K562 (cell line): ENCODE results near the gene KDM2B. TPM values are rescaled to one million over a fixed set of nuclear protein-coding genes. Genes with fewer than 3 reads are reported as not detected.

Source experiments
- ATAC-seq: fragments of 200-7000 bp; cut with Tn5 transposase; 3 replicates; pipeline ENCODE4 v1.9.1; 2020; ENCODE audit warnings: moderate library complexity
- BruUV-seq: library from RNA; stranded (reverse); fragments of 400-500 nt; replicated peaks from 2 replicates; lab custom pipeline; 2021; lab: Mats Ljungman, UMichigan
- CTCF ChIA-PET: fragments of 300-600 bp; formaldehyde crosslinking; extraction: SDS; loops from one replicate; lab custom pipeline; 2021; ENCODE audit warnings: low intra/inter-chr PET ratio; lab: Yijun Ruan, JAX
- POLR2A ChIA-PET: fragments of 300-600, 350-650 bp; sonication (Branson Sonifier 250); formaldehyde crosslinking; extraction: SDS; loops from one replicate; lab custom pipeline; 2021; ENCODE audit warnings: antibody characterized with exemption, inconsistent platforms; lab: Yijun Ruan, JAX
- DNase-seq, 4 experiments: peaks; one replicate each; pipeline versions ENCODE4 v3.0.0 to v3.0.0-alpha.2; 2011 to 2018; ENCODE audit warnings: low spot score in 3 of 4, mixed read lengths in 3 of 4; ENCODE audit errors: extremely low read depth in 1 of 4
- FAIRE-seq: peaks from 2 replicates; lab custom pipeline; 2011; peaks lifted over from hg19 to GRCh38; lab: Jason Lieb, UNC
- H2AFZ ChIP-seq: 2 replicates; pipeline ENCODE4 v1.6.0; 2011; ENCODE audit warnings: low read depth, low read length, control low read depth, inconsistent platforms
- H3K27ac ChIP-seq: fragments of 200-600 bp; 3 replicates; pipeline ENCODE4 v1.8.0; 2011; ENCODE audit warnings: low read depth, mild to moderate bottlenecking, control low read depth, inconsistent platforms, low read length, moderate library complexity, mixed read lengths; ENCODE audit errors: extremely low read depth
- H3K27me3 ChIP-seq, 2 experiments: fragments of 300-600 bp in 1 of 2; 2 replicates in 1 of 2; 3 replicates in 1 of 2; pipeline versions ENCODE4 v1.6.0 to v1.8.0; 2011; ENCODE audit warnings: inconsistent platforms in 2 of 2, low read length in 2 of 2, mild to moderate bottlenecking in 1 of 2, mixed read lengths in 1 of 2, moderate library complexity in 1 of 2; ENCODE audit not compliant: control insufficient read depth in 2 of 2, insufficient read depth in 2 of 2
- H3K36me3 ChIP-seq: fragments of 300-600 bp; 3 replicates; pipeline ENCODE4 v1.8.0; 2011; ENCODE audit warnings: mild to moderate bottlenecking, low read length, inconsistent platforms; ENCODE audit not compliant: control insufficient read depth, insufficient read depth
- H3K4me1 ChIP-seq, 2 experiments: fragments of 200-600 bp in 1 of 2; replicated peaks in 1 of 2; 2 replicates in 1 of 2; 3 replicates in 1 of 2; pipeline versions ENCODE4 v1.5.1 to v1.8.0; 2011; ENCODE audit warnings: inconsistent platforms in 2 of 2, low read length in 2 of 2, mild to moderate bottlenecking in 1 of 2, mixed read lengths in 1 of 2, moderate library complexity in 1 of 2; ENCODE audit not compliant: control insufficient read depth in 2 of 2, insufficient read depth in 2 of 2
- H3K4me2 ChIP-seq: 2 replicates; pipeline ENCODE4 v1.6.1; 2011; ENCODE audit warnings: low read length, control low read depth, inconsistent platforms, mixed read lengths; ENCODE audit not compliant: insufficient read depth
- H3K4me3 ChIP-seq: fragments of 200-600 bp; sonication (generic), shearing (Covaris generic); 2 replicates; pipeline ENCODE4 v1.5.1; 2016; ENCODE audit warnings: control low read depth, inconsistent platforms
- H3K79me2 ChIP-seq: fragments of 200-600 bp; 3 replicates; pipeline ENCODE4 v1.8.0; 2011; ENCODE audit warnings: low read length, inconsistent platforms; ENCODE audit not compliant: control insufficient read depth, insufficient read depth
- H3K9ac ChIP-seq, 2 experiments: 2 replicates each; pipeline versions ENCODE4 v1.6.0 to v1.6.1; 2011; ENCODE audit warnings: low read depth in 2 of 2, low read length in 2 of 2, control low read depth in 1 of 2, inconsistent platforms in 1 of 2, mild to moderate bottlenecking in 1 of 2, mixed read lengths in 1 of 2; ENCODE audit not compliant: insufficient read depth in 1 of 2
- H3K9me1 ChIP-seq: one replicate; pipeline ENCODE4 v1.6.0; 2011; ENCODE audit warnings: inconsistent platforms, mild to moderate bottlenecking, low read length, moderate library complexity; ENCODE audit not compliant: control insufficient read depth, insufficient read depth
- H3K9me3 ChIP-seq: replicated peaks from 2 replicates; pipeline ENCODE4 v1.5.1; 2011; ENCODE audit warnings: low read depth, low read length, inconsistent platforms; ENCODE audit not compliant: control insufficient read depth, insufficient read depth
- H4K20me1 ChIP-seq: replicated peaks from 2 replicates; pipeline ENCODE4 v1.6.1; 2011; ENCODE audit warnings: low read length, inconsistent platforms, mixed read lengths; ENCODE audit not compliant: control insufficient read depth, insufficient read depth
- DPF2 ChIP-seq: fragments of 450-650 bp; IDR thresholded peaks from 2 replicates; pipeline ENCODE4 v1.6.1; 2016
- GABPA ChIP-seq: fragments of 200-800 bp; sonication (Bioruptor generic); conservative IDR thresholded peaks from 2 replicates; pipeline ENCODE4 v1.6.1; 2016; ENCODE audit warnings: low read depth, missing genetic modification characterization, missing compliant biosample characterization
- MAFF ChIP-seq: IDR thresholded peaks from 2 replicates; pipeline ENCODE4 v1.6.1; 2012; ENCODE audit warnings: low read length, improper control_type of control experiment
- NR2C2 ChIP-seq, 2 experiments: fragments of 200-800 bp in 1 of 2; sonication (Bioruptor generic) in 1 of 2; sonication (generic) in 1 of 2; formaldehyde crosslinking in 1 of 2; IDR thresholded peaks; 2 replicates each; pipeline versions ENCODE4 v1.6.1 to v1.8.0; 2016 to 2022; ENCODE audit warnings: mild to moderate bottlenecking in 1 of 2, missing compliant biosample characterization in 1 of 2, missing genetic modification characterization in 1 of 2, missing genetic modification reagents in 1 of 2
- SMAD1 ChIP-seq: fragments of 150-350 bp; IDR thresholded peaks from 2 replicates; pipeline ENCODE4 v1.6.1; 2014; ENCODE audit warnings: low read length, low read depth; ENCODE audit not compliant: partially characterized antibody
- ZBED1 ChIP-seq: IDR thresholded peaks from 2 replicates; pipeline ENCODE4 v1.6.1; 2014
- ZKSCAN8 ChIP-seq: fragments of 200-800 bp; sonication (Bioruptor generic); IDR thresholded peaks from 2 replicates; pipeline ENCODE4 v1.6.1; 2016; ENCODE audit warnings: missing genetic modification characterization, missing compliant biosample characterization
- ZNF134 ChIP-seq: fragments of 250-450 bp; sonication (Bioruptor Pico); conservative IDR thresholded peaks from 2 replicates; pipeline ENCODE4 v1.4.0; 2020
- ZNF146 ChIP-seq: IDR thresholded peaks from one replicate; pipeline ENCODE4 v1.6.1; 2018; ENCODE audit warnings: missing compliant biosample characterization; ENCODE audit not compliant: unreplicated experiment
- WGBS: fragments of 100-300 bp; shearing (Covaris generic); methylation state at CpG from one replicate; pipeline ENCODE4 v1.1.6; 2016; ENCODE audit warnings: low coverage, mixed read lengths; ENCODE audit not compliant: insufficient coverage; ENCODE audit errors: missing lambda C conversion rate; 5-methylcytosine and 5-hydroxymethylcytosine counted together
- in situ Hi-C: fragments of 300-500 bp; cut with MboI; formaldehyde crosslinking; loops from 4 replicates; pipeline ENCODE4 v1.15.0; 2018; ENCODE audit warnings: inconsistent platforms, mixed read lengths
- intact Hi-C: fragments of 100-400 bp; cut with micrococcal nuclease; formaldehyde crosslinking; loops from 2 replicates; pipeline ENCODE4 v1.14.2; 2022
- polyA plus RNA-seq, 8 experiments: library from polyadenylated mRNA; depleted of rRNA in 4 of 8; stranded (reverse) in 5 of 8; unstranded in 3 of 8; fragments of >200 nt; fragmentation: Nextera tagmentation in 2 of 8; fragmentation: Illumina TruSeq in 1 of 8; extraction: Ambion mirVana in 2 of 8; extraction: Trizol in 1 of 8; gene quantifications; 2 replicates each; pipeline versions ENCODE4 v1.2.1 to v1.2.3, GENCODE V29; 2011 to 2014; ENCODE audit warnings: inconsistent platforms in 1 of 8, missing spikeins in 1 of 8
- total RNA-seq, 7 experiments: library from RNA; depleted of rRNA in 6 of 7; stranded (reverse); fragments of >200 nt in 6 of 7; fragmentation: Illumina TruSeq in 2 of 7; extraction: Trizol in 2 of 7; gene quantifications; 2 replicates each; pipeline versions ENCODE4 v1.2.1 to v1.2.3, GENCODE V29; 2011 to 2021; ENCODE audit warnings: low replicate concordance in 1 of 7
- TF ChIP-seq, protein P1 (sequence below): sonication (generic); formaldehyde crosslinking; IDR thresholded peaks from 2 replicates; pipeline ENCODE4 v1.8.0; 2022; ENCODE audit warnings: mild to moderate bottlenecking, missing genetic modification reagents
- TF ChIP-seq, protein P2 (sequence below), 2 experiments: fragments of 250-450 bp in 1 of 2; fragments of 450-650 bp in 1 of 2; sonication (Bioruptor Pico) in 1 of 2; IDR thresholded peaks; 2 replicates each; pipeline versions ENCODE4 v1.6.1 to v1.8.0; 2016 to 2021; ENCODE audit warnings: mild to moderate bottlenecking in 2 of 2, moderate library complexity in 2 of 2, missing compliant biosample characterization in 1 of 2, missing genetic modification characterization in 1 of 2
- TF ChIP-seq, protein P3 (sequence below): fragments of 250-450 bp; sonication (Bioruptor Pico); IDR thresholded peaks from 2 replicates; pipeline ENCODE4 v1.6.1; 2021; ENCODE audit warnings: mild to moderate bottlenecking
- TF ChIP-seq, protein P4 (sequence below): fragments of 450-650 bp; IDR thresholded peaks from 2 replicates; pipeline ENCODE4 v1.7.0; 2016; ENCODE audit warnings: borderline replicate concordance

Gene KDM2B
- total and polyA plus RNA-seq, 9 of the 15 experiments (the other 6 are each of a cell fraction or from before 2014, with no cell fraction given), result 7.4 to 50.5 (median 22.5) TPM

DNA sequence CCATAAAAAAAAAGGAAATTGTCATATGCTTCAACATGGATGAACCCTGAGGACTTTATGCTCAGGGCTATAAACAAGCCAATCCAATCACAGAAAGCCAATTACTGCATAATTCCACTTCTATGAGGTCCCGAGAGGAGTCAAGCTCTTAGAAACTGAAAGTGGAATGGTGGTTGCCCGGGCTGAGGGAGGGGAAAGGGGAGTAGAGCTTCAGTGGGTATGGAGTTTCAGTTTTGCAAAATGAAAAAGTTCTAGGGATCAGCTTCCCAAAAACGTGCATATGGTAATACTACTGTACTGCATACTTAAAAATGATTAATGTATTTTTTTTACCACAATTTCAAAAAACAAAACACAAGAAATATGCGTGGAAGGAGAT, 128.9 kb downstream of the KDM2B start:
- FAIRE-seq, result no peak
- in situ Hi-C loops, result no loop called here
- Histone ChIP-seq H3K9ac (no peak overlapping the region), H3K4me1 (peaks cover 0 to 19% of the 10 kb centered on the region in 2 experiments; a peak in 3 of 5 replicates)
- POLR2A ChIA-PET, result interaction anchor here (0.6 kb wide), 1 partner anchor 26 kb away, joined by 3 read pairs; no protein-coding TSS in a partner anchor
- no peak for TF ChIP-seq ZNF134 (CRISPR knock-in tag)
- TF ChIP-seq, protein P1, sequence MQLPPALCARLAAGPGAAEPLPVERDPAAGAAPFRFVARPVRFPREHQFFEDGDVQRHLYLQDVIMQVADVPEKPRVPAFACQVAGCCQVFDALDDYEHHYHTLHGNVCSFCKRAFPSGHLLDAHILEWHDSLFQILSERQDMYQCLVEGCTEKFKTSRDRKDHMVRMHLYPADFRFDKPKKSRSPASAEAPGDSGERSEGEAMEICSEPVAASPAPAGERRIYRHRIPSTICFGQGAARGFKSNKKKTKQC (CRISPR knock-in tag), result no peak
- no peak for TF ChIP-seq ZNF146 (CRISPR knock-in tag)
- TF ChIP-seq MAFF, result no peak
- no peak for TF ChIP-seq NR2C2 (CRISPR knock-in tag; IDR thresholded peaks at IDR 0.05)
- TF ChIP-seq NR2C2 (tag; IDR thresholded peaks at IDR 0.05), result no peak
- TF ChIP-seq, protein P2, sequence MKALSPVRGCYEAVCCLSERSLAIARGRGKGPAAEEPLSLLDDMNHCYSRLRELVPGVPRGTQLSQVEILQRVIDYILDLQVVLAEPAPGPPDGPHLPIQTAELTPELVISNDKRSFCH (CRISPR knock-in tag; IDR thresholded peaks at IDR 0.05), result no peak
- TF ChIP-seq, protein P2 (tag; IDR thresholded peaks at IDR 0.05), result no peak
- no peak for TF ChIP-seq DPF2
- TF ChIP-seq, protein P3, sequence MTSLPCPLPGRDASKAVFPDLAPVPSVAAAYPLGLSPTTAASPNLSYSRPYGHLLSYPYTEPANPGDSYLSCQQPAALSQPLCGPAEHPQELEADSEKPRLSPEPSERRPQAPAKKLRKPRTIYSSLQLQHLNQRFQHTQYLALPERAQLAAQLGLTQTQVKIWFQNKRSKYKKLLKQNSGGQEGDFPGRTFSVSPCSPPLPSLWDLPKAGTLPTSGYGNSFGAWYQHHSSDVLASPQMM (CRISPR knock-in tag), result no peak
- TF ChIP-seq ZBED1, result no peak
- TF ChIP-seq, protein P4, sequence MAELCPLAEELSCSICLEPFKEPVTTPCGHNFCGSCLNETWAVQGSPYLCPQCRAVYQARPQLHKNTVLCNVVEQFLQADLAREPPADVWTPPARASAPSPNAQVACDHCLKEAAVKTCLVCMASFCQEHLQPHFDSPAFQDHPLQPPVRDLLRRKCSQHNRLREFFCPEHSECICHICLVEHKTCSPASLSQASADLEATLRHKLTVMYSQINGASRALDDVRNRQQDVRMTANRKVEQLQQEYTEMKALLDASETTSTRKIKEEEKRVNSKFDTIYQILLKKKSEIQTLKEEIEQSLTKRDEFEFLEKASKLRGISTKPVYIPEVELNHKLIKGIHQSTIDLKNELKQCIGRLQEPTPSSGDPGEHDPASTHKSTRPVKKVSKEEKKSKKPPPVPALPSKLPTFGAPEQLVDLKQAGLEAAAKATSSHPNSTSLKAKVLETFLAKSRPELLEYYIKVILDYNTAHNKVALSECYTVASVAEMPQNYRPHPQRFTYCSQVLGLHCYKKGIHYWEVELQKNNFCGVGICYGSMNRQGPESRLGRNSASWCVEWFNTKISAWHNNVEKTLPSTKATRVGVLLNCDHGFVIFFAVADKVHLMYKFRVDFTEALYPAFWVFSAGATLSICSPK, result no peak
- no peak for TF ChIP-seq SMAD1
- TF ChIP-seq GABPA (tag), result no peak
- no peak for TF ChIP-seq ZKSCAN8 (CRISPR knock-in tag)
- TF ChIP-seq, all 486 proteins: peak for 0
- DNase-seq (no peak), ATAC-seq (no peak)
- peaks cover 30% of the 10 kb centered on the region for H3K79me2 ChIP-seq
- H3K9me3 ChIP-seq, result no peaks in the 10 kb centered on the region
- no peaks in the 10 kb centered on the region for H3K9me1 ChIP-seq
- intact Hi-C loops, result no loop called here
- H3K4me2 ChIP-seq, result no peak overlapping the region
- CTCF ChIA-PET, result no interaction called here
- no peak overlapping the region for H2AFZ ChIP-seq
- H3K36me3 ChIP-seq, result peaks cover 39% of the 10 kb centered on the region; the same call in 2 of the 3 replicates
- H3K27ac ChIP-seq, result no peak overlapping the region
- no peak overlapping the region for H3K4me3 ChIP-seq
- no TSS peak for BruUV-seq
- H4K20me1 ChIP-seq, result no peaks in the 10 kb centered on the region; the same call in 1 of the 2 replicates
- 70% methylated on average over 4 of the region's 4 CpGs for WGBS
- H3K27me3 ChIP-seq, result no peaks in the 10 kb centered on the region
